Measurements from ENCODE around the gene CDH15. TPM values are rescaled to one million over a fixed set of nuclear protein-coding genes. Genes with fewer than 3 reads are reported as not detected.

CDH15 gene
- total RNA-seq, 4 donors from 2014 or later: 48.5 to 60.8 (median 51.0) TPM

GRCh38 chr16:89200124-89200849, 28.7 kb downstream of the CDH15 start, which contains the start of gene SLC22A31:
Gene SLC22A31 (minus strand): TSS chr16:89200537. CDS start chr16:89200501, 36 bp downstream.
- peak within 1 kb of the TSS in 2 of 4 donors; percentile 28 to 35 for H3K4me3 ChIP-seq
- no peak for TF ChIP-seq POLR2A (IDR thresholded peaks at IDR 0.05)
- TF ChIP-seq CTCF (IDR thresholded peaks at IDR 0.05 in 4 of 5, conservative IDR thresholded peaks at IDR 0.05 in 1 of 5): no peak
- in situ Hi-C loops (cut with MboI; ENCODE audit: low sequenced_read_pairs in 4 of 4) (loop anchor here in 2 of 4 donors (25.0 kb wide), 2 partner anchors 338 to 463 kb away; partner anchors contain the start of genes GALNS (in 1 of the 2), PABPN1L (in 1 of the 2) and TRAPPC2L (in 1 of the 2)), intact Hi-C loops (cut with DNase I; ENCODE audit: low total_unique reads) (loop anchor here (2.0 kb wide), 1 partner anchor 29 kb away; the partner anchor contains the start of gene CDH15)
- no peak for DNase-seq
- H3K27ac ChIP-seq: no peak within 1 kb of the TSS
- no peaks in the 10 kb centered on the region for H3K9me3 ChIP-seq
- ATAC-seq: no peak
- no peaks in the 10 kb centered on the region for H3K36me3 ChIP-seq
- no peaks in the 10 kb centered on the region for H3K4me1 ChIP-seq
- H3K27me3 ChIP-seq: peaks cover 63 to 68% (median 65%) of the 10 kb centered on the region in 3 donors

- no peak for ATAC-seq
- Histone ChIP-seq H3K27ac (no peak overlapping the region), H3K4me1 (no peaks in the 10 kb centered on the region), H3K4me3 (no peak overlapping the region), H3K36me3 (no peaks in the 10 kb centered on the region), H3K9me3 (no peaks in the 10 kb centered on the region), H3K27me3 (peaks cover 63 to 69% (median 68%) of the 10 kb centered on the region in 3 donors)
- no peak for TF ChIP-seq CTCF (IDR thresholded peaks at IDR 0.05 in 4 of 5, conservative IDR thresholded peaks at IDR 0.05 in 1 of 5)
- TF ChIP-seq POLR2A (IDR thresholded peaks at IDR 0.05): no peak
- no peak for DNase-seq
- in situ Hi-C loops (cut with MboI; ENCODE audit: low sequenced_read_pairs in 4 of 4): loop anchor here in 2 of 4 donors (25.0 kb wide), 2 partner anchors 339 to 464 kb away; partner anchors contain the start of genes GALNS (in 1 of the 2), PABPN1L (in 1 of the 2) and TRAPPC2L (in 1 of the 2)
- intact Hi-C loops (cut with DNase I; ENCODE audit: low total_unique reads): loop anchor here (2.0 kb wide), 1 partner anchor 30 kb away; the partner anchor contains the start of gene CDH15
Observed at GRCh38 chr16:89200850-89201411, 29.4 kb downstream of the CDH15 start.

- H3K27me3 ChIP-seq: peaks cover 68 to 71% (median 70%) of the 10 kb centered on the region in 3 donors
- intact Hi-C loops (cut with DNase I; ENCODE audit: low total_unique reads): loop anchor here (2.0 kb wide), 1 partner anchor 31 kb away; the partner anchor contains the start of gene CDH15
- H3K4me3 ChIP-seq: peak overlapping the region in 2 of 4 donors; percentile 28 to 35
- H3K36me3 ChIP-seq: no peaks in the 10 kb centered on the region
- no peaks in the 10 kb centered on the region for H3K4me1 ChIP-seq
- H3K9me3 ChIP-seq: no peaks in the 10 kb centered on the region
- ATAC-seq (peak; percentile 59 to 69), DNase-seq (peak; percentile 38 to 67)
- no peak for TF ChIP-seq CTCF (IDR thresholded peaks at IDR 0.05 in 4 of 5, conservative IDR thresholded peaks at IDR 0.05 in 1 of 5)
- no peak for TF ChIP-seq POLR2A (IDR thresholded peaks at IDR 0.05)
- no peak overlapping the region for H3K27ac ChIP-seq
- in situ Hi-C loops (cut with MboI; ENCODE audit: low sequenced_read_pairs in 4 of 4): loop anchor here in 2 of 4 donors (25.0 kb wide), 2 partner anchors 339 to 464 kb away; partner anchors contain the start of genes GALNS (in 1 of the 2), PABPN1L (in 1 of the 2) and TRAPPC2L (in 1 of the 2)
Observed at GRCh38 chr16:89201439-89202377, 30.2 kb downstream of the CDH15 start.

Data from gastrocnemius medialis (tissue), 4 donors.